HG02840 (cell line): ENCODE data around the gene SORL1.

Experiments
- ATAC-seq: cut with Tn5 transposase; IDR thresholded peaks from one replicate; pipeline ENCODE4 v1.9.1; 2021; ENCODE audit warnings: mild to moderate bottlenecking, moderate library complexity, moderate number of reproducible peaks; ENCODE audit not compliant: unreplicated experiment, low FRiP score

SORL1 gene

DNA sequence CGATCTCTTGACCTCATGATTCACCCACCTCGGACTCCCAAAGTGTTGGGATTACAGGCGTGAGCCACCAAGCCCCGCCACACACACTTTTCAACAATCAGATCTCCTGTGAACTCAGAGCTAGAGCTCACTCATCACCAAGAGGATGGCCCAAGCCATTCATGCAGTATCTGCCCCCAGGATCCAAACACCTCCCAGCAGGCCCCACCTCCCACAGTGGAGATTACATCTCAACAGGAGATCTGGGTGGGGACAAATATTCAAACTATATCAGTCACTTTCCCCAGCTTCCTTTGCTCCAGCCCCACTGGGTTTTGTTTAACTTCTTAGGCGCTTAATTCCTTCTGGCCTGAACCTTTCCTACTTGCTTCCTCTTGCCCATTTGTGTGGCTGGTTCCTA, 26.3 kb upstream of the SORL1 start:
- no peak for ATAC-seq

DNA sequence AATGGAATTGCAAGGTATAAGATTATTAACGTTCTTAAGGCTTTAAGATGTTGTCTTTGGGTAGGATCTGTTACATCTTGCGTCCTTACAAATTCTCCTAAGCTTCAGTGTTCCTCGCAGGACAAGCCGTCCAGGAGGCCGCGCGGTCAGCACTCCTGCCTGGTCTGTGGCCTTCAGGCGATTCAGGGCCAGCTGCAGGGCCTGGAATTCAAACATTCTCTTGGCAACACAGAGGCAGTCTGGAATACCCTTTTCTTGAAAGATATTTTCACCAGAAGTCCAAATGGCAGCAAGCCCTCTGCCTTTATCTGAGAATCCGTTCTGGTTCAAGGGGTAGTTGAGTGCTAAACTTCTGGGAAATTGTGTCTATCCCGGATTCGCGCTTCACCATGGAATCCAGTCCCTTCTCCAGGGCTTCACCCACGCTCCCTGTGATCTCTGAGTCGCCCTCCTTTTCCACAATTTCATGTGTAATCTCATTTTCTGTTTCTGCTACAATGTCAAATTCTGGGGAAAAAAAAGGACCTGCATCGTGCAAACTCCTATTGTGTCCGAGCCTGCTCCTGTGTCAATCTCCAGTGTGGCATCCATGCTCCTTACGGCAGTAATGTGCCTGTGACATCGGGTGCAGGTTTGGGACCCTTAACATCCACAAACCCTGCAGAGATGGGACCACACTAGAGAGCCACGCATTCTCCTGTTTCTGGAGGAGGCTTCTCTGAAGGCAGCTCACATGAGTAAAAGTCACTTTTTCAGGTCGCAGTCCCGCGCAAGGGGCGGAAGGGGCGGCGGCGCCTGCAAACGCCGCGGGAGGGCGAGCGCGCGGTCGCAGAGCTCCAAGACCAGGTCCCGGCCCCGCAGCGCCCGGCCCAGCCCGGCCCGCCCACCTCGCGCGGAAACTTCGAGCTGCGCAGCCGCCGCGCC, 25.4 kb upstream of the SORL1 start:
- no peak for ATAC-seq

DNA sequence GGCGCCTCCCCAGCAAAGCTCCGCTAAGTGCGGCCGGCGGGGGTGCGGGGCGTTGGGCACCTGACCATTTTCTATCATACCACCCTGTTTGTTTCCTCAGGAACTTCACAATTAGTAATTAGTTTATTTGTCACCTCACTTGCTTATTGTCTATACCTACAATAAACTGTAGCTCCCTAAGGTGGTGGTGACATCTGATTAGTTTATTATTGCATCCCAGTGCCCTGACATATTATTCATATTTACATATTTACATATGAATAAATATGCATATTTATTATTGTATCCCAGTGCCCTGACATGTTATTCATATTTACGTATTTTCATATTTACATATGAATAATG, 24.7 kb upstream of the SORL1 start:
- ATAC-seq, result no peak

DNA sequence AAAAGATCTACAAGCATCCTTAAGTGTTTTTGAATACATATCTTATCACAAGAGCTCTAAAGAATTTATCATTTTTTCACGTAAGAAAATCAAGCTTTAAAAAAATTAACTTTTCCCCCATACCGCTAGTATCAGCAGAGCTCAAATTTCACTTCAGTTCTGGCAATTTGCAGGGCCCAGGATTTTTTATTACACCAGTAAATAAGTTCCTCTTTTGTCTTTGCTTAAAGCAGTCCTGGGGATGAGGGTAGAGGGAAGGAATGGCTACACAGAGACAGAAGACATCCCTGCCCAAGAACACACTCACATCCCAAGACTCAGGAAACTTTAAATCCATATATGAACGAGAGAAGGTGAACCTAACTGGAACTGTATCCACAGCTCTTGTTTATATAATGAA, 22.6 kb upstream of the SORL1 start:
- ATAC-seq, result no peak

DNA sequence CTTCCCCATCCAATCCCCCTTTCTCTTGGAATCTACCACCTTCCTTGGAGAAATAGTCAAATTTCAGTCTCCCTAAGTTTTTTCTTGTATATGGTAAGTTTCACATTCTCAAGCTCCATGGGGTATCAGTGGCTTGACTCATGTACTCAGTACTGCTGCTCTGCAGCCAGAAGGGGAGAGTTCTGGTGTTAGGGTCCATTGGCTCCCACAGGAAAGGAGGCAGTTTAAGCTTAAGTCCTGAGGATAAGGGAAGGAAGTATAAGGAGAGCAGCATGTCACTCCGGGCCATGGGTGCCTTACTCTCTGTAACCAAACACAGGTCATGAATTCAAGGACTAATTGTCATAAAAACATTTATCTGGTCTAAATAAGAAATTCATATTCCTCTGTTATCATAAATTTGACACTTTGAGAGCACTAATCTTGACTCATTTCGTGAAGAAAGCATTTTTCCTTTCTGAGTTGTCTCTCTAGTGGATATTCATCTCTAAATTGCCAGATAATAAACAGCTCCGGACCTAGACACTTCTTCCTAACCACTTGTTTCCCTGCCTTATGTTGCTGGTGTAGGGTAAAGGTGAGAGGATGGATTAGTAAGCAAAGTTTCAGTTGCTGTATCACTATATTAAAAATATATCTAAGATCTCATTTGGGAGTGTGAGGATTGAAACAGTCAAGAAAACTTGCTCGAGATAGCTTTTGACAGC, 20.1 kb upstream of the SORL1 start:
- ATAC-seq, result no peak

DNA sequence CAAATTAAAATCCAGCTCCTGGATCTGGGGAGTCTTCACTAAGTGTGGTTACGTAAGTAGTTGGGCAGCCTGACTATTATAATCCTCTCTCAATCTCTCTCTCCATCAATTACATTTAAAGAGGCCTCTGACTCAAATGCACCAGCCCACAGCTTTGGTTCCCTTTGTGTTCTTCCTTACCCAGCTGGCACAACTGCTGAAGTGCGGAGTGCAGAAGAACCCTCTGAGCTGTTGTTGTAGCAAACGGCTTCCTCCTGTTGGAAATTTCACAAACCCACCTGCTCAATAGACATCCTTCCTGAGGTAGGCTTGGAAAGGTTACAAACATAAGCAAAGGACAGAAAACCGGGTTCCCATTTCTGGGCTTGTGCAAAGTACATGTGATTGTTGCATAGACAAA, 17.0 kb upstream of the SORL1 start:
- ATAC-seq, result no peak

DNA sequence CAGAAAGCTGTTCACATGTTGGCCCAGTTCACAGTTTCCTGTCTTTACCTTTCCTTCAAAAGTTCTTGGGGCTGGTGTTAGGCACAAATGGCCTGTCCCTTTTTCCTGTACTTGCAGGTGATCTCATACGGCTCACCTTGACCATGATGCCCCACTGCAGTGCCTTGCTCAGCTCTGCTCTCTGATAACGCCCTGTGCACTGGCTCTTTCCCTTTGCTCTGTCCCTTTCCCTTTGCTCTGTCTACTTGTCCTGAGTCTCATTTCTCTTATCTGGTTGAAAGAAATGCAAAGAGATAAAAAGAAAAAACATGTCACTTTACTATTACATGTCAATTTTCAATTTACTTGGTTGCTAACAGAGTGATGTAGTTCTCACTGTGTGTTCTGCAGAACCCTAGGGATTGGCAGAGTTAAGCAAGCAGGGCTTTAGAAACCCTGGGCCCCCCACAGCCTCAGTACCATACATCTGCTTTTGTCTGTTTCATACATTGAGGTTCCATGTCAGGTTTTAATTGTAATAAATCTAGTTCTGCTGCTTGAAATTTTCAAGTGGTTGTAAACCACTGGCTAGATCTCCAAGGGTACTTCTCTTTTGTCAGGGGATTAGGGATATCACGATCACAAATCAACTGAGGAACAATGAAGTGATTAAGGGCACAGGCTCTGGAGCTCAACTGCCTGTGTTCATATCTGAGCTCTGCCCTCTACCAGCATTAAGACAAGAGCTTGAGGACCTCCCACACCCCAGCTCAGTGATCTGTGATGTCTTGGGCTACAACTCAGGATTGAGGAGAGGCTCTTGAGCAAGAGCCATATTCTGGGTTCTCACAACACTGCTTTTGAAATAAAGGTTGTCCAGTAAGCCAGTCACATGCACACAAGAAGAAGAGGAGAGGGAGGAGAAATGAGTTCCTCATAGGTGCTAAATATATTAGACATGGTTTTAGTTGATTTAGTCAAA, 16.3 kb upstream of the SORL1 start:
- ATAC-seq, result no peak

DNA sequence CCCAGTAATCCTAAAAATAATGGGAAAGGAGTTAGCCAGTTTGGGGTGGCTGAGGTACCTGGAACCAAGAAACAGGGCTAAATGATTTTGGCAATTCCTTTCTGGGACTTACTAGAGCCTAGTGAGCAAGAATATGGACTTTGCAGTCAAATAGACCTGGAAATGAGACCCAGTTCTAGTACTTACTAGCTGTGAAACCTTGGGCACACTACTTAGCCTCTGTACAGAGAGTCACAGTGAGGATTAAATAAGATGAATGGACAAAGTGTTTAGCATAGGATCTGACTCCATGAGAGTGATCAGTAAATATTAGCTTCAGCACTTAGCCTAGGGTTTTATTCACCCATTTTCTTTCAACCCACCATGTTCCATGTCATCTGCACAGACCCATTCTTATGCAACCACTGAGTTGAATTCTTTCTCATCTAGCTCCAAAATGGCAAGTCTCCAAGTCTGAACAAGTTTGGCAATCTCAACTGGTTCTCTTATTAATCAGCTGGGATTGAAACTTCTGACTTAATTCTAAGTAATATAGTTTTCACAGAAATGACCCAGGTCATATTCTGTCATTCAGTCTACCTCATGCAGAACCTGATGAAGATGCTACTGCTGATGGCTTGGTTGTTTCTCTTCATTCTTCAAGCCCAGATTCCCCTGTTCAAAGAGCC, 15.0 kb upstream of the SORL1 start:
- no peak for ATAC-seq

DNA sequence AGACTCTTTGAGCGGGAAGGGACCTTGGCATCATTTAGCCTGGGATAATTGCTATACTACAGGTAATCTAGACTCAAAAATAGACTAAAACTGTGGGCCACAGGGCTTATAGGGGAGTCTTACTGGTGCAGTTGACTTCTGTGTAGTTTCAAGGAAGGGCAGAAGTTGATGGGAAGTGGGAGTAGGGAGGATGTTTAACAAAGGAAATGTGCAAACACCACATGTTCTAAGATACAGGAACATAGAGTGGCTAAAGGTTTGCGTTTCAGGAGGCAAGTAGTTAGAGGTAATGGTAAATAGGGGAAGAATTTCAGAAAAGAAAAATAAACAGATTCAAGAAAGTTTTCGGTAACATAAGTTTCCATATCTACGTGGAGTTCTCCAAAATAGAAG, 14.4 kb upstream of the SORL1 start:
- ATAC-seq, result no peak

DNA sequence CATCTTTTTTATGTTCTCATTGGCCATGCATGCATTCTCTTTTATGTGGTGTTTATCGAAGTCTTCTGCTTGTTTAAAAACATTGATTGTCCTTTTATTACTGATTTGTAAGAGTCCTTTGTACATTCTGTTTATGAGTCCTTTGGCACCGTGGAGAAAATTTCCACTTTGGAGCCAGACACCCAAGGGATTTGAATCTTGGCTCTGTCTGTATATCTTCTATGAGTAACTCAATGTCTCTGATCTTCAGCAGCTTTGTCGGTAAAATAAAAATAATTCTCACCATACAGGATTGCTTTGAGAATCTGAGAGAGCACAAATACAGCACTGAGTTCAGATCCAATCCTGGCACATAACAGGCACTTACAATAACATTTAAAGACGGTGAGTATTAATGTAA, 12.8 kb upstream of the SORL1 start:
- ATAC-seq, result no peak

DNA sequence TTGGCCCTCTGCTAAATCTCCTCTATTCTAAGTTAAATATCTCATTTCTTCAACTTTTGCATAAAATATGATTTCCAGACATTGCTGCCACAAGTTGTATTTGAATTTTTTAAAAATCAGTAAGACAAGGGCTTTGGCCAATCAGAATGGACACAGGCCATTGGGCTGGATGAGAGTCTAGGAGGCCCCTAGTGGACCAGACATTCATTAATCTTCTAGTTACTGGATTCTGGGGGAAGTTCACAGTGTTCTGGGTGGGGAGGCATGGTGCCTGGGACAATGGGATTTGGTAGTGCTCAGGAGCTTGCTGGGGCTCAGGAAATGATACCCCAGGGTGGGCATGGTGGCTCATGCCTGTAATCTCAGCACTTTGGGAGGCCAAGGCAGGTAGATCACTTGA, 12.4 kb upstream of the SORL1 start:
- ATAC-seq, result no peak

DNA sequence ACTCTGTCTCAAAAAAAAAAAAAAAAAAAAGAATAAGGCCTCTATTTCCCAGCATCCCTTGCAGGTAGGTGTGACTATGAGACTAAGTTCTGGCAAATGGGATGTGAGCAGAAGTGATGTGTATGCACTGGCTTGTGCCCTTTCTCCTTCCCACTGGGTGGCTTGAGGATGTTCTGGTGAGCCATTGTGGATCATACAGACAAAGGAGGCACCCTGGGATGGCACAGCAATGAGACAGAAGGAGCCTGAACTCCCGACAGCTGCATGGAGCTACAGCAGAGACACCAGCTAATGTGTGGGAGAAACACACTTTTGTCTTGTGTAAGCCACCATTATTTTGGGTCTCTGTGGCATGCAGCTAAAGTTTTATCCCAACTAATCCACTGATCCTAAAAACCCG, 10.6 kb upstream of the SORL1 start:
- no peak for ATAC-seq

DNA sequence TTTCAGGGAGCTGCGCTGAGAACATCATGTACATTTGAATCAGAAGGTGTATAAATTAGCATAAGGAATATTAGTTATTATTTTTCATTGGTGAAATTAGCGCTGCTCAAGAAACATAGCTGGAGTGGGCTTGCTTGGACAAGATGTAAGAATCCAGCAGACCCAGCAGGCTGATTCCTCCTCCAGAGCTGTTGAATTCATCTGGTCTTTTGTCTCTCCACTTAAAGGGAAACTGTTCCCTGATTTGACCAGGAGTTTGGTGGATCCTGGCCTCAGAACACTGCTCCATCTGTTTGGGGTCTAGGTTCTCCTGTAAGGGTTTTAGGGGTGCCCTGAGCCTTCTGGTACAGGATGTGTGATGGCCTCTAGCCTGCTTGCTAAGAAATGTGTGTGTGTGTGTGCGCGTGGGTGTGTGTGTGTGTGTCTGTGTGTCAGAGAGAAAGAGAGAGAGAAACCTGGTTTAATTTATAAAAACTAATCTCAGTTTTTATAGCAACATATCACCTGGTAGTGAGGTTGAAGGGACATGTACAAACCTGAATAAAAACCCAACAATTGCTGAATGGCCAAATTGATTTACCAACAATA, 8.3 kb upstream of the SORL1 start:
- no peak for ATAC-seq

DNA sequence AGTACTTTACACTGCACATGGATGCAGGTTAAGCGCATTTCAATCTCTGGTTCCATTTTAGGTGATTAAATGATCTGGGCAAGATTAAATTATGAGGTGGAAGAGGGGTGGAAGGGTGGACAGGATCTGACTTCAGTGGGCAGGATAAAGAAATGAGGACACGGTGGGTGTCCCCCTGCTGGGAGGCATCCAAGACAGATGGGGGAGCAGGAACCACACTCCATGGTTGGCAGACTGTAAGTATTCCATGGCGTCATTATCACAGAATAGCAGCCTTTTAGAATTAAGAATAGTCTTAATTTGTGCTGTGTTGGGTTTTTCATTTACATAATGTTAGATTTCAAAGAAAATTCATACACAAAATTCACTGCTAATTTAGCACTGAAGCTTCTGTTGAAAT, 7.6 kb upstream of the SORL1 start:
- ATAC-seq, result no peak

DNA sequence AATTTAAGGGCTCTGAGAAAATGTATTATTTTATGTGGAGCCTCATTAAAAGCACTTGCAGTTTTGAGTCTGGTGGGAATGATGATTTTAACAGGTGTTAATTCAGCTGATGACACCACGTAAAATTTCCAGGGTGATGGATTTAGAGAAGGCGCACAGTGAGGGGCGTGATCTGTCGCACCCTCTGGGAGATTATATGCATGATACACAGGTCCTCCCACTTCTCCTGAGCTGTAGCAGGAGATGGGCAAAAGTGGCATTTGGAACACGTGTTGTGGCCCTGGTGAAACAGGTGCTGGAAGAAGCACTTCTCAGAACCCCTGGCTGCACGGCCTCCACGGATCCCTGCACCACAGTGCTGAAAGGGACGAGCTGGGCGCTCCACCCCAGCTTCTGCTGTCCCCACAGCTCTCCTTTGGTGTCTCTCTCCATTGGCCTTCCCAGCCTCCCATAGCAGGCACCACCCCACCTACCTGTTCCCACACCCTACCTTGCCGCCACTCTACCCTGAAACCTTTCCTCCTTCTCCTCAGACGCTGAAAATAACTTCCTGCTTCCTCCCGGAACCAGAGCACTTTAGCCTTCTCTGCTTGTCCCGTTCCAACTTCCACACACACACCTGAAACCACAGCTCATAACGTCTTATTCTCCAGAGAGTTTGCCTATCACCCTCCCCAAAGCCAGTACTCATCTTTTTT, 6.9 kb upstream of the SORL1 start:
- no peak for ATAC-seq

DNA sequence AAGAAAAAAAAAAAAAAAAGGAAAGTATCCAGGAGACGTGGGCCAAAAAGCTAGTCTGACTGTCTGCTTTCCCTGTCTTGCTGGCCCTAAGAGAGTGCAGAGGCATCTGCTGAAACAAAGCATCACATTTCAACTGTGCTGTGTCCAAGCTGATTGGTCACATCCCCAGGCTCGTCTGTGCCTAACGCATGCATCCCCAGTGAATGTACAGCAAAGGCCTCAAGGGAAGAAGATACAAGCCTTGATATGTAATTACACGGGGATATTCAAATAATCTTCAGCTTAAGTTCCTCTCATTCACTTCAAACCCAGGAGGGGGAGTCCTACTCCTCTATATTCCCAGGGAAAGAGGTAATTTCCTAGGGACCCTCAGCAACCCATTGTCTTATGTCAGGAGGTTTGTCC, 5.4 kb upstream of the SORL1 start:
- ATAC-seq, result no peak

DNA sequence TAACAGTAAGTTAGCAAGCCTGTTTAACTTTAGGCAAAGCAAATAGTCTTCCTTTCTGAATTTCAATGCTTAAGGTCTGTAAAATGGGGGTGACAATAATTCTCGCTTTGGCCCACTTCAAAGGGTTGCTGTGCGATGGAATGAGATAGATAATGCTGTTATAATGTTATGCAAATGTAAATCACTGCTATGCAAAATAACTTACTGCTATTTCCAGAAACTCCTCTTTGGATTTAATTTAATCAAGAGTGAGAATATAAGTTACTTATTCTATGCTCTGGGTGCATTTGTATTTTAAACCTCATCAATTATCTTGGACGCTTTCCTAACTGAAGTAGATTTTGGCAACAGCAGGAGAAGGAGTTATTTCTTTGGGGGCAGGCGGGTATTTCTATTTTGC, 4.1 kb upstream of the SORL1 start:
- ATAC-seq, result no peak

DNA sequence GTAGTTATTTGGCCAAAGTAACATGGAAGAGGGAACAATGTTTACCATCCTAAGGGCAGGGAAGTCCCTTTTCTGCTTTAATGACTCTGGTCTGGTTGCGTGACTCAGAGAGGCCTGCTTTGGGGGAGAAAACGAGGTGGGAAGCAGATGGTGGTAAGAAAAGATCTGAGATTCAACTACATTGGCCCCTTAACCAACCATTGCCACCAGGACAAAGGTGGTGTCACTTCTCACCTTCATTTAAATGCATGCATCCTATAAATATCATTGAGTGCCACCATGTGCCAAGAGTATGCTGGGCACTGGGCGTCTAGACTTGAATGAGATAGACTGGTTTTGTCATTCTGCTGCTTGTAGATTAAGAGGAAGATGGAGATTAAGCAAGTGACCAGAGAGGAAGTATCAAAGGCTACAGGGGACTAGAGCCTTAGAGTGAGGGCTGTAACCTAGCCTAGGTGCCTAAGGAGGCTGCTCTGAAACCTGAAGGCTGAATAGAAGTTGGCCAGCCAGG, 3.6 kb upstream of the SORL1 start:
- ATAC-seq, result no peak

DNA sequence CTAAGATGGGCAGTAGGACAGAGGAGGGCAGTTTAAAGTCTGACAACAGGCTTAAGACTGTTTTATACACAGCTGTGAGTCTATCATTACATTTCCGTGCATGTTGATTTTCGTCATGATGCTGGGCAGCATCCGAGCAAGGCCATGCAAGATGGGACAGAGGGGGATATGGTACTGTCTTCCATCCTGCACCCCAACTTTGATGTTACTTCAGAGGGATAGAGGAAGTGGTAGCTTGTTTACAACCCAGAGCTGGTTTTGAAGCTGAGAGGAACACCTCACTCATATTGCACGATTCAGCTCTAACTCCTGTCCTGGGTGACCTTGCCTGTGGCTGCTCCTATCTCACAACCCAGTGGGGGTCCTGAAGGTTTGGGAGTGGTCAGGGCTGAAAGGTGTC, 3.0 kb upstream of the SORL1 start:
- ATAC-seq, result no peak
